LNCaP clone FGC (cell line): ENCODE data around the gene TLN1.

Experiments used
- DNase-seq: peaks from one replicate; pipeline ENCODE4 v3.0.0-alpha.2; 2011; ENCODE audit warnings: low read depth
- H3K4me3 ChIP-seq: 2 replicates; pipeline ENCODE4 v1.5.1; 2011; ENCODE audit warnings: mild to moderate bottlenecking, low read depth, low read length, control low read depth
- CTCF ChIP-seq: IDR thresholded peaks from 2 replicates; pipeline ENCODE4 v1.5.1; 2012; ENCODE audit warnings: mild to moderate bottlenecking; ENCODE audit not compliant: control insufficient read depth, insufficient read depth; ENCODE audit errors: extremely low read depth

The TLN1 gene

GRCh38 chr9:35732800-35733541 lies 976 bp upstream of the TLN1 start:
- peak; percentile 56 for DNase-seq
- TF ChIP-seq CTCF = peak; percentile 35; the same call in 1 of the 2 replicates
- H3K4me3 ChIP-seq = peak overlapping the region; percentile 71

- no peak for DNase-seq
These were observed 395 bp downstream of the TLN1 start for GRCh38 chr9:35731415-35732184.

DNA sequence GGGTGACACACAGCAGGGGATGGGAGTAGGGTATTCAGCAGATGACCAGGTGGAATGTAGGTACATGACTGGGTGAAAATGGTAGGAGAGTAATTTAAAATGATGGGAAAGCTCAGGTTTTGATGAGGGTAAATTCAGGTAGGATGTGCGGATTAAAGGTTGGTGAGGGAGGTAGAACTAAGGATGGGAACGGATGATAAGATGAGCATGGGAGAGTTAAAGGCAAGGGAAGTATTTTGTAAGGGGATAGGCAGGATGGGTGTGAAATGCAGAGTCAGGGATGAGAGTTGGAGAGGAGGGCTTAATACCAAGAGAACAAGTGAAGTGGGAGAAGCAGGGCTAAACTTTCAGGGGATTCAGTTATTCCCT lies 1.5 kb downstream of the TLN1 start:
- TF ChIP-seq CTCF = no peak
- no peak overlapping the region; the same call in 1 of the 2 replicates for H3K4me3 ChIP-seq
- DNase-seq = no peak

More at GRCh38 chr9:35731415-35732184, 395 bp downstream of the TLN1 start:
- peak overlapping the region; percentile 71 for H3K4me3 ChIP-seq
- TF ChIP-seq CTCF = no peak

DNA sequence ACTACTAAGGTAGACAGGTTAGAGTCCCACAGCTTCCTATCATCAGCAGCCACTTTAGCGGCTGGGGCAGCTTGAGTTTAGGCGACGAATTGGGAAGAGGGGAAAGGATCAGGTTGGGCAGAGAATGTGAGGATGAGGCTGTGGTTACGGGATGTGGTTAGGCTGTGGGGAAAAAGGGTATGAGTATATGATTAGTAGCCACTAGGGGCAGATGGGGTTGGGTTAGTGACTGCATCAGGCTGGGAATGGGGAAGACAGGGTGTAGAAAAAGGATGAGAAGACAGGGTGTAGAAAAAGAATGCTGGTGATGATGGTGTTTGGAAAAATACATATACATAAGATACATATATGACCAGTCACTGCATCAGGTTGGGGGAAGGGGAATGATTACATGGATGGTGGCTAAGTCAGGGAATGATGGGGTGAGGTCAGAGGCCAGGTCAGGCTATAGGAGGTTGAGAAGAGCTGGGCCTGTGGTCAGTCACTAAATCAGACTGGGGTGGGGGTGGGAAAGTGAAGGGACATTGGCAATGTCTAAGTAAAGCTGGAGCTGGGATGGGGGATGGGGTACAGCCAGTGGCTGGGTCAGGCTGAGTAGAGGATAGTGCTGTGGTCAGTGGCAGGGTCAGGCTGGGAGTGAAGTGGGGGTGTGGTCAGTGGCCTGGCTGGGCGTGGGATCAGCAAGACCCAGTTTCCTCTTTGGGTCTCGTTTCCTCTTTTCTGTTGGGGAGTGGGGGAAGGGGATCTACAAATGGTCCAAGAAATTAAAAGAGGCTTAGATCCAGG lies 2.1 kb downstream of the TLN1 start:
- peak; percentile 44 for TF ChIP-seq CTCF
- H3K4me3 ChIP-seq = no peak overlapping the region
- DNase-seq = no peak

DNA sequence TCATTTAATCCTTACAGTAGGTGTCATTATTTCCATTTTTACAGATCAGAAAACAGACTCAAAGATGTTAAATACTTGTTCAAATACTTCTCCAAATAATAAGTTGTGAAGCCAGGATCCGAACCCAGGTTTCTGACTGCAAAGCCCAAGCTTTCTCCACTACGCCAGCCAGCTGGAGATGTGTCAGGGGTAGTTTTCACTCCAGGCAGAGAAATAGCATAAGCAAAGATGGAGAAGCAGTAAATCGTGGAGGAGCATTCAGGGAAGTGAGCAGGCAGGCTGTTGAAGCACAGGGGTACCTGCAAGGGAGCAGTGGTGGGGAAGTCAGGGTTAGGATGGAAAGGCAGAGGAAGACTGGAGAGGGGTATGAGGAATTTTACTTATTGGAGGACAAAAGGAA lies 2.9 kb downstream of the TLN1 start:
- TF ChIP-seq CTCF = no peak
- DNase-seq = no peak
- no peak overlapping the region for H3K4me3 ChIP-seq

DNA sequence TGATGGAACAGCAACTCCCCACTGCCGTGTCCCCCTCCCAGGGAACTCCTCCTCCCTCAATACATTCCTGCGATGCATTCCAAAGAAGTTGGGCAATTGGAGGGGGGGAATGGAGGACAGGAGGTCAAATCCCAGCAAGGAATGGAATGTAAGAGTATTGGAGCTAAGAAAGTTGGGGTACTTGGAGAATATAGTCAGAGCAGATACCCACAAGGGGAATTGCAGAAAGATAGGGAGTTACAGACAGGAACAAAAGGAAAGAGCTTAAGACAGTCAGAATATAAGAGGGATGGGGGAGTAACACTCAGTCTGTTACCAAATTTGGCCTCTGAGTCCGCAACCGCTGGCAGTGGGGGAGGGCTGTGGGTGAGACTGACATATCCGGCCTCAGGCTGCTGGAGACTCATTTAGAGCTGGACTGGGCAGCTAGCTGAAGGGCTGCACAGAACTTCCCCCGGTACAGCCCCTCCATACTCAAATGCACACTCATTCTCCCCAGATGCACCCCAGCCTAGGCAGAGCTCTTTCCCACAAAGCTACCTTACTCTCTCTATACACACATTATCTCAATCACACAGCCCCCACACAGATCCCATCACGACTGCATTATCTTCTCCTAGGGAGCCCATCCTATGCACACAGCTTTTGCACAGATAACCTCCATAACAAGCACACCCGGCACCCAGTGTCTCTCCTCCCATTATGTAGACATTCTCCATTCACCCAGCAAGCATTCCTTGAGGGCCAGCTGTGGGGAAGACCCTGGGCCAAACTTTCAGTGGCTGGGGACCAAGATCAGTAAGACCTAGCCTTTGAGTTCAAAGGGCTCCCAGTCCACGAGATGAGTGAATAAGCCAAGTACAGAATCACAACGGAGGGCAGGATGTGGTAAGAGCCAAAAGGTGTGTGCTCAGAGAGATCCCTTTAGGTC lies 3.7 kb downstream of the TLN1 start:
- DNase-seq = no peak
- no peak overlapping the region for H3K4me3 ChIP-seq
- no peak for TF ChIP-seq CTCF
